PC-3 (cell line): ENCODE data around the gene ZXDC. TPM values are rescaled to one million over a fixed set of nuclear protein-coding genes. Genes with fewer than 3 reads are reported as not detected.

Experiments
- ATAC-seq: fragments of 200-7000 bp; cut with Tn5 transposase; 2 replicates; pipeline ENCODE4 v1.9.1; 2020; ENCODE audit warnings: mild to moderate bottlenecking, moderate library complexity
- BruUV-seq: library from RNA; stranded (reverse); fragments of 400-500 nt; replicated peaks from 2 replicates; lab custom pipeline; 2021; lab: Mats Ljungman, UMichigan
- CTCF ChIA-PET: fragments of 300-600 bp; sonication (Branson Sonifier 250); formaldehyde crosslinking; loops from one replicate; lab custom pipeline; 2022; ENCODE audit warnings: antibody characterized with exemption; lab: Charles Lee
- POLR2A ChIA-PET: fragments of 300-600 bp; sonication (Branson Sonifier 250); formaldehyde crosslinking; loops from one replicate; lab custom pipeline; 2022; ENCODE audit warnings: antibody characterized with exemption; ENCODE audit not compliant: unreplicated experiment; lab: Charles Lee
- DNase-seq: peaks from one replicate; pipeline ENCODE4 v3.0.0-alpha.2; 2015
- H2AFZ ChIP-seq: fragments of 300-600 bp; sonication (generic); 2 replicates; pipeline ENCODE4 v1.6.0; 2016; ENCODE audit warnings: antibody characterized with exemption, low read length
- H3F3A ChIP-seq: fragments of 300-600 bp; sonication (generic); one replicate; pipeline ENCODE4 v1.6.0; 2017; ENCODE audit warnings: antibody characterized with exemption, low read length, control low read depth, mild to moderate bottlenecking; ENCODE audit not compliant: unreplicated experiment
- H3K27ac ChIP-seq: fragments of 300-600 bp; sonication (generic); 2 replicates; pipeline ENCODE4 v1.5.1; 2016; ENCODE audit warnings: mild to moderate bottlenecking, low read length
- H3K27me3 ChIP-seq: fragments of 300-600 bp; sonication (generic); 2 replicates; pipeline ENCODE4 v1.6.1; 2016; ENCODE audit warnings: low read length, mixed read lengths
- H3K36me3 ChIP-seq: fragments of 300-600 bp; sonication (generic); 2 replicates; pipeline ENCODE4 v1.6.1; 2016; ENCODE audit warnings: low read depth, mixed run types, low read length, mixed read lengths
- H3K4me1 ChIP-seq: fragments of 300-600 bp; sonication (generic); 2 replicates; pipeline ENCODE4 v1.5.1; 2016; ENCODE audit warnings: low read length; ENCODE audit not compliant: insufficient read depth
- H3K4me2 ChIP-seq: fragments of 300-600 bp; sonication (generic); 2 replicates; pipeline ENCODE4 v1.6.0; 2016; ENCODE audit warnings: low read length
- H3K4me3 ChIP-seq: fragments of 300-600 bp; sonication (generic); 2 replicates; pipeline ENCODE4 v1.5.1; 2016; ENCODE audit warnings: mild to moderate bottlenecking, low read length, mixed read lengths
- H3K79me2 ChIP-seq: fragments of 300-600 bp; sonication (generic); 2 replicates; pipeline ENCODE4 v1.6.1; 2017; ENCODE audit warnings: low read length, mixed read lengths
- H3K9ac ChIP-seq: fragments of 300-600 bp; sonication (generic); 2 replicates; pipeline ENCODE4 v1.6.0; 2016; ENCODE audit warnings: mild to moderate bottlenecking, low read length
- H3K9me2 ChIP-seq: fragments of 300-600 bp; sonication (generic); replicated peaks from 2 replicates; pipeline ENCODE4 v1.6.1; 2016; ENCODE audit warnings: mixed run types, low read length, mixed read lengths
- H3K9me3 ChIP-seq: fragments of 300-600 bp; sonication (generic); 2 replicates; pipeline ENCODE4 v1.6.1; 2016; ENCODE audit warnings: low read length, mixed read lengths
- H4K20me1 ChIP-seq: fragments of 300-600 bp; sonication (generic); 2 replicates; pipeline ENCODE4 v1.6.1; 2016; ENCODE audit warnings: low read length, mixed read lengths
- EZH2 ChIP-seq: fragments of 300-600 bp; sonication (generic); IDR thresholded peaks from one replicate; pipeline ENCODE4 v1.6.1; 2017; ENCODE audit warnings: antibody characterized with exemption, mild to moderate bottlenecking, low read length; ENCODE audit not compliant: unreplicated experiment
- EZH2phosphoT487 ChIP-seq: fragments of 300-600 bp; sonication (generic); IDR thresholded peaks from 2 replicates; pipeline ENCODE4 v1.6.1; 2018; ENCODE audit warnings: mild to moderate bottlenecking, antibody characterized with exemption, low read length, borderline replicate concordance
- intact Hi-C: fragments of 100-400 bp; cut with micrococcal nuclease; formaldehyde crosslinking; loops from 2 replicates; pipeline ENCODE4 v1.9.0; 2023
- total RNA-seq: library from RNA; depleted of rRNA; stranded (reverse); fragments of >200 nt; gene quantifications from 2 replicates; pipeline ENCODE4 v1.2.3, GENCODE V29; 2014
- TF ChIP-seq, protein P1 (sequence below): fragments of 300-600 bp; sonication (generic); conservative IDR thresholded peaks from 2 replicates; pipeline ENCODE4 v1.5.1; 2017; ENCODE audit warnings: antibody characterized with exemption, low read depth, mild to moderate bottlenecking, low read length

The ZXDC gene
- total RNA-seq, 1 experiment from 2014 or later, result 18.7 TPM

DNA sequence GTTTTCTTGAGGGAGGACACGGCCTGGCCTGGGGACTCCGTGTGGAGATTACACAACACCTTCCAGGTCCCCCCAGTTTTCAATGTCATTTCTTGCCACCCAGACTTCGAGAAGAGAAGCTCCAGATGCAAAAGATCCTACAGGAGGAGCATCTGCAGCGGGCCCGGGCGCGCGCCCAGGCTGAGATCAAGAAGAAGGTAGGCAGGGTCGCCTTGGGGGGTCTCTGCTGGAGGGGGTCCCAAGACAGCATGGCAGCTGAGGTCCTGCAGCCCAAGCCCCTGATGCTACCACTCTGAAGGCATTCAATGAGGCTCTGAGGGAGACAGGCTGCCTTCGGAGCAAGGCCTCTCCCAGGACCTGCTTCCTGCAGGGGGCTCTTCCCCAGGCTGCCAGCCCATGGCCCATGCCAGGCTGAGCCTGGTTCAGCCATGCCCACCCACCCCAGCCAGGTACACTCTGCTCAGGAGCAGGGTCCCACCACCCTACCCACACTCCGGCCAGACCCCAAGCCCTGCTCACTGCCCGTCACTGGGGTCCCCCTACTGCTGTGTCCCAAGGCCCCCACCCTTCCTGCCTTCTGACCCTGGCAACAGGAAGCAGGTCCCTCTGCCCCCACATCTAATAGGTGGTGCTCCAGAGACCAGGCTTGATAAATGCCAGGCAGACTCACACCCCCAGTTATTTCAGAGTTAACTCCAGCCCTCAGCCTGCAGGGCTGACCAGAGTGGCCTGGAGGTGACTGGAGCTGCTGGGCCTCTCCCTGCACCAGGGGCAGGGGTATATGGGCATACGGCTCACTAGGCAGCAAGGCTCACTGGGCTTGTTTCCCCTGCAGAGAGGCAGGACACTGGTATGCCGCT, 40.0 kb downstream of the ZXDC start:
- no peaks in the 10 kb centered on the region for H3K4me1 ChIP-seq
- H3K36me3 ChIP-seq, result no peaks in the 10 kb centered on the region
- H3K27ac ChIP-seq, result no peak overlapping the region
- H4K20me1 ChIP-seq, result no peaks in the 10 kb centered on the region
- intact Hi-C loops, result no loop called here
- H3K9me3 ChIP-seq, result no peaks in the 10 kb centered on the region
- no peak overlapping the region for H3K4me2 ChIP-seq
- H3K9me2 ChIP-seq, result no peaks in the 10 kb centered on the region
- ATAC-seq (no peak), DNase-seq (no peak)
- ChIA-PET CTCF (no interaction called here), POLR2A (no interaction called here)
- BruUV-seq, result no TSS peak
- no peak overlapping the region for H2AFZ ChIP-seq
- TF ChIP-seq EZH2phosphoT487 (no peak), EZH2 (no peak)
- TF ChIP-seq, protein P1, sequence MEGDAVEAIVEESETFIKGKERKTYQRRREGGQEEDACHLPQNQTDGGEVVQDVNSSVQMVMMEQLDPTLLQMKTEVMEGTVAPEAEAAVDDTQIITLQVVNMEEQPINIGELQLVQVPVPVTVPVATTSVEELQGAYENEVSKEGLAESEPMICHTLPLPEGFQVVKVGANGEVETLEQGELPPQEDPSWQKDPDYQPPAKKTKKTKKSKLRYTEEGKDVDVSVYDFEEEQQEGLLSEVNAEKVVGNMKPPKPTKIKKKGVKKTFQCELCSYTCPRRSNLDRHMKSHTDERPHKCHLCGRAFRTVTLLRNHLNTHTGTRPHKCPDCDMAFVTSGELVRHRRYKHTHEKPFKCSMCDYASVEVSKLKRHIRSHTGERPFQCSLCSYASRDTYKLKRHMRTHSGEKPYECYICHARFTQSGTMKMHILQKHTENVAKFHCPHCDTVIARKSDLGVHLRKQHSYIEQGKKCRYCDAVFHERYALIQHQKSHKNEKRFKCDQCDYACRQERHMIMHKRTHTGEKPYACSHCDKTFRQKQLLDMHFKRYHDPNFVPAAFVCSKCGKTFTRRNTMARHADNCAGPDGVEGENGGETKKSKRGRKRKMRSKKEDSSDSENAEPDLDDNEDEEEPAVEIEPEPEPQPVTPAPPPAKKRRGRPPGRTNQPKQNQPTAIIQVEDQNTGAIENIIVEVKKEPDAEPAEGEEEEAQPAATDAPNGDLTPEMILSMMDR, result no peak
- no peaks in the 10 kb centered on the region for H3K79me2 ChIP-seq
- no peaks in the 10 kb centered on the region for H3K27me3 ChIP-seq
- H3K9ac ChIP-seq, result no peak overlapping the region
- H3K4me3 ChIP-seq, result no peak overlapping the region
- no peaks in the 10 kb centered on the region for H3F3A ChIP-seq

DNA sequence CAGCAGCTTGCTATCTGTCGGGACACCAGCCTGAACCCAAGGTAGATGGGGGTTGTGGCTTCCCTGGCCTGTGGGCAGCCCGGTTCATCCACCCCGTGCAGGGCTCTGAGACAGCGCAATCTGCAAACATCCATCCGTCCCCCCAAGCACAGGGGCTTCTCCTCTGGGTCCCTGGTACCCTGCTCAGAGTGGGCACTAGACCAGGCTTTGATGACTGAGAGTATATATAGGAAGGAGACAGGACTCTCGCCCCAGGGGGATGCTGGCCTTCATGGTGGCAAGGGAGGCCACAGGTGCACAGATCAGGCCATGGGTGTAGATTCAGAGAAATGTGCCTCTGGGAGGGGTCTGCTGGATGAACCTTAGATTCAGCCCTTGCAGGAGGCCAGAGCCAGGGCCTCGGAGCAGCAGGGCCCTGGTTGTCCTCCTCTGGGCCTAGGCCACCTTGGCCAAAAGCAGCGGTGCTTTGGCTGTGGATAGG, 40.7 kb downstream of the ZXDC start:
- no peak for DNase-seq
- BruUV-seq, result no TSS peak
- ChIA-PET CTCF (no interaction called here), POLR2A (no interaction called here)
- no peaks in the 10 kb centered on the region for H3K79me2 ChIP-seq
- H2AFZ ChIP-seq, result no peak overlapping the region
- no peak for ATAC-seq
- H3K9ac ChIP-seq, result no peak overlapping the region
- H3K36me3 ChIP-seq, result no peaks in the 10 kb centered on the region
- no peak overlapping the region for H3K27ac ChIP-seq
- H3K4me1 ChIP-seq, result no peaks in the 10 kb centered on the region
- H3K9me2 ChIP-seq, result no peaks in the 10 kb centered on the region
- no peaks in the 10 kb centered on the region for H3F3A ChIP-seq
- H3K4me3 ChIP-seq, result no peak overlapping the region
- no peaks in the 10 kb centered on the region for H3K27me3 ChIP-seq
- TF ChIP-seq, protein P1, result no peak
- no peak for TF ChIP-seq EZH2
- TF ChIP-seq EZH2phosphoT487, result no peak
- H3K9me3 ChIP-seq, result no peaks in the 10 kb centered on the region
- H3K4me2 ChIP-seq, result no peak overlapping the region
- intact Hi-C loops, result no loop called here
- no peaks in the 10 kb centered on the region for H4K20me1 ChIP-seq

DNA sequence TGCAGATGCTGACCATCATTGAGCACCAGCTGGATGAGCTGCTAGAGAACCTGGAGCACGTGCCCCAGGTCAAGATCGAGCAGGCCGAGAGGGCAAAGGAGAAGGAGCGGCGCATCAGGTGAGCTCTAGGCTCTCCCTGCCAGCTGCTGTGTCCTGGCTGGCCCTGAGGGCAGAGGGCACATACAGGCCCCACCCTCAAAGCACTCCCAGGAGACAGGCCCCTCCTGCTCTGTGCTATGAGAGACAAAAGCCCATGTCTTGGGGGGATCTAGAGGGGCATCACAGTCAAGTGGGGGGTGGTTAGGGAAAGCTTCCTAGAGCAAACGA, 41.5 kb downstream of the ZXDC start:
- H3K27me3 ChIP-seq, result no peaks in the 10 kb centered on the region
- no peak overlapping the region for H2AFZ ChIP-seq
- no peak overlapping the region for H3K4me2 ChIP-seq
- H3K9me2 ChIP-seq, result no peaks in the 10 kb centered on the region
- no peak overlapping the region for H3K9ac ChIP-seq
- ATAC-seq, result no peak
- no peaks in the 10 kb centered on the region for H4K20me1 ChIP-seq
- TF ChIP-seq EZH2phosphoT487, result no peak
- no peaks in the 10 kb centered on the region for H3F3A ChIP-seq
- H3K79me2 ChIP-seq, result no peaks in the 10 kb centered on the region
- no peaks in the 10 kb centered on the region for H3K4me1 ChIP-seq
- ChIA-PET CTCF (no interaction called here), POLR2A (no interaction called here)
- H3K27ac ChIP-seq, result no peak overlapping the region
- no TSS peak for BruUV-seq
- H3K4me3 ChIP-seq, result no peak overlapping the region
- intact Hi-C loops, result no loop called here
- DNase-seq, result no peak
- no peaks in the 10 kb centered on the region for H3K9me3 ChIP-seq
- H3K36me3 ChIP-seq, result no peaks in the 10 kb centered on the region
